Vagina (tissue), 2 donors: ENCODE measurements around the gene MFSD12. TPM values are rescaled to one million over a fixed set of nuclear protein-coding genes. Genes with fewer than 3 reads are reported as not detected.

ENCODE experiments used
- DNase-seq, 2 donors: peaks; one replicate each; pipeline ENCODE4 v3.0.0-alpha.2; 2017; ENCODE audit errors: extremely low spot score in 2 of 2
- H3K27ac ChIP-seq: fragments of 200-600 bp; sonication (generic); one replicate; pipeline ENCODE4 v1.5.1; 2019
- H3K27me3 ChIP-seq: fragments of 200-600 bp; sonication (generic); one replicate; pipeline ENCODE4 v1.5.1; 2019
- H3K36me3 ChIP-seq, 2 donors: fragments of 200-600 bp; sonication (generic); one replicate each; pipeline ENCODE4 v1.5.1; 2017 to 2019
- H3K4me1 ChIP-seq: fragments of 200-600 bp; sonication (generic); one replicate; pipeline ENCODE4 v1.5.1; 2019
- H3K4me3 ChIP-seq, 2 donors: fragments of 200-600 bp; sonication (generic); 1 replicate in 1 of 2; 2 replicates in 1 of 2; pipeline ENCODE4 v1.5.1; 2016 to 2019
- H3K9me3 ChIP-seq: fragments of 200-600 bp; sonication (generic); one replicate; pipeline ENCODE4 v1.5.1; 2019
- POLR2A ChIP-seq, 2 donors: fragments of 450-650 bp; IDR thresholded peaks; one replicate each; pipeline ENCODE4 v1.6.1; 2017; ENCODE audit warnings: antibody characterized with exemption in 2 of 2, mild to moderate bottlenecking in 2 of 2, moderate library complexity in 2 of 2
- POLR2AphosphoS5 ChIP-seq, 2 donors: sonication (generic); formaldehyde crosslinking; IDR thresholded peaks; one replicate each; pipeline ENCODE4 v1.9.0; 2017; ENCODE audit warnings: antibody characterized with exemption in 2 of 2, mild to moderate bottlenecking in 2 of 2, low read depth in 1 of 2; ENCODE audit not compliant: insufficient read depth in 1 of 2
- intact Hi-C: fragments of 100-400 bp; cut with DNase I; formaldehyde crosslinking; loops from one replicate; pipeline ENCODE4 v1.15.1; 2023
- total RNA-seq: library from RNA; depleted of rRNA; stranded (reverse); fragments of >200 nt; gene quantifications from one replicate; pipeline ENCODE4 v1.2.3, GENCODE V29; 2016
- TF ChIP-seq, protein P1 (sequence below), 3 experiments: fragments of 450-650 bp in 2 of 3; fragments of 200-600 bp in 1 of 3; sonication (generic) in 1 of 3; IDR thresholded peaks; one replicate each; pipeline ENCODE4 v1.5.1; 2017 to 2019; ENCODE audit warnings: antibody characterized with exemption in 3 of 3, mild to moderate bottlenecking in 2 of 3, moderate library complexity in 2 of 3

The MFSD12 gene
- total RNA-seq, 1 donor from 2014 or later, result 48.4 TPM

- no peak for TF ChIP-seq POLR2A (IDR thresholded peaks at IDR 0.05)
- TF ChIP-seq POLR2AphosphoS5 (IDR thresholded peaks at IDR 0.05; ENCODE audit: insufficient read depth in 1 of 2, low read depth in 1 of 2), result no peak
- TF ChIP-seq, protein P1, sequence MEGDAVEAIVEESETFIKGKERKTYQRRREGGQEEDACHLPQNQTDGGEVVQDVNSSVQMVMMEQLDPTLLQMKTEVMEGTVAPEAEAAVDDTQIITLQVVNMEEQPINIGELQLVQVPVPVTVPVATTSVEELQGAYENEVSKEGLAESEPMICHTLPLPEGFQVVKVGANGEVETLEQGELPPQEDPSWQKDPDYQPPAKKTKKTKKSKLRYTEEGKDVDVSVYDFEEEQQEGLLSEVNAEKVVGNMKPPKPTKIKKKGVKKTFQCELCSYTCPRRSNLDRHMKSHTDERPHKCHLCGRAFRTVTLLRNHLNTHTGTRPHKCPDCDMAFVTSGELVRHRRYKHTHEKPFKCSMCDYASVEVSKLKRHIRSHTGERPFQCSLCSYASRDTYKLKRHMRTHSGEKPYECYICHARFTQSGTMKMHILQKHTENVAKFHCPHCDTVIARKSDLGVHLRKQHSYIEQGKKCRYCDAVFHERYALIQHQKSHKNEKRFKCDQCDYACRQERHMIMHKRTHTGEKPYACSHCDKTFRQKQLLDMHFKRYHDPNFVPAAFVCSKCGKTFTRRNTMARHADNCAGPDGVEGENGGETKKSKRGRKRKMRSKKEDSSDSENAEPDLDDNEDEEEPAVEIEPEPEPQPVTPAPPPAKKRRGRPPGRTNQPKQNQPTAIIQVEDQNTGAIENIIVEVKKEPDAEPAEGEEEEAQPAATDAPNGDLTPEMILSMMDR (IDR thresholded peaks at IDR 0.05), result no peak
- Histone ChIP-seq H3K36me3 (peaks cover 0 to 71% of the 10 kb centered on the region in 2 donors), H3K27ac (no peak overlapping the region), H3K9me3 (no peaks in the 10 kb centered on the region), H3K4me3 (no peak overlapping the region), H3K4me1 (no peaks in the 10 kb centered on the region), H3K27me3 (no peaks in the 10 kb centered on the region)
- DNase-seq, result no peak
- intact Hi-C loops, result no loop called here
These were observed 29.3 kb downstream of the MFSD12 start for GRCh38 chr19:3528080-3528479.

GRCh38 chr19:3527238-3527910 is 30.0 kb downstream of the MFSD12 start:
- peaks cover 7% of the 10 kb centered on the region for H3K4me1 ChIP-seq
- TF ChIP-seq, protein P1 (IDR thresholded peaks at IDR 0.05), result no peak
- TF ChIP-seq POLR2A (IDR thresholded peaks at IDR 0.05) (no peak), POLR2AphosphoS5 (IDR thresholded peaks at IDR 0.05; ENCODE audit: insufficient read depth in 1 of 2, low read depth in 1 of 2) (no peak)
- no peaks in the 10 kb centered on the region for H3K27me3 ChIP-seq
- intact Hi-C loops, result no loop called here
- H3K9me3 ChIP-seq, result no peaks in the 10 kb centered on the region
- no peak overlapping the region for H3K27ac ChIP-seq
- H3K36me3 ChIP-seq, result peaks cover 0 to 68% of the 10 kb centered on the region in 2 donors
- no peak for DNase-seq
- H3K4me3 ChIP-seq, result no peak overlapping the region

GRCh38 chr19:3526507-3527237 is 30.7 kb downstream of the MFSD12 start:
- Histone ChIP-seq H3K27ac (no peak overlapping the region), H3K4me1 (peaks cover 10% of the 10 kb centered on the region), H3K27me3 (no peaks in the 10 kb centered on the region), H3K4me3 (no peak overlapping the region), H3K9me3 (no peaks in the 10 kb centered on the region), H3K36me3 (peaks cover 0 to 62% of the 10 kb centered on the region in 2 donors)
- intact Hi-C loops, result no loop called here
- DNase-seq, result no peak
- no peak for TF ChIP-seq POLR2AphosphoS5 (IDR thresholded peaks at IDR 0.05; ENCODE audit: insufficient read depth in 1 of 2, low read depth in 1 of 2)
- TF ChIP-seq POLR2A (IDR thresholded peaks at IDR 0.05), result no peak
- TF ChIP-seq, protein P1 (IDR thresholded peaks at IDR 0.05), result no peak

- Histone ChIP-seq H3K36me3 (peaks cover 0 to 50% of the 10 kb centered on the region in 2 donors), H3K27ac (no peak overlapping the region), H3K4me3 (no peak overlapping the region), H3K4me1 (peaks cover 25% of the 10 kb centered on the region), H3K27me3 (no peaks in the 10 kb centered on the region), H3K9me3 (no peaks in the 10 kb centered on the region)
- intact Hi-C loops, result no loop called here
- DNase-seq, result no peak
- TF ChIP-seq POLR2AphosphoS5 (IDR thresholded peaks at IDR 0.05; ENCODE audit: insufficient read depth in 1 of 2, low read depth in 1 of 2) (no peak), POLR2A (IDR thresholded peaks at IDR 0.05) (no peak)
These were observed 32.4 kb downstream of the MFSD12 start for GRCh38 chr19:3524904-3525451.

- H3K9me3 ChIP-seq, result no peaks in the 10 kb centered on the region
- peaks cover 33% of the 10 kb centered on the region for H3K4me1 ChIP-seq
- peaks cover 0 to 51% of the 10 kb centered on the region in 2 donors for H3K36me3 ChIP-seq
- TF ChIP-seq, protein P1 (IDR thresholded peaks at IDR 0.05), result no peak
- TF ChIP-seq POLR2AphosphoS5 (IDR thresholded peaks at IDR 0.05; ENCODE audit: insufficient read depth in 1 of 2, low read depth in 1 of 2), result no peak
- no peak for TF ChIP-seq POLR2A (IDR thresholded peaks at IDR 0.05)
- intact Hi-C loops, result no loop called here
- H3K27ac ChIP-seq, result no peak overlapping the region
- no peaks in the 10 kb centered on the region for H3K27me3 ChIP-seq
- DNase-seq, result no peak
- no peak overlapping the region for H3K4me3 ChIP-seq
These were observed 33.1 kb downstream of the MFSD12 start for GRCh38 chr19:3524078-3524842.
